ENCODE measurements around the gene TBL3. TPM values are rescaled to one million over a fixed set of nuclear protein-coding genes. Genes with fewer than 3 reads are reported as not detected.

The TBL3 gene
- total and polyA plus RNA-seq, 8 donors: 14.7 to 63.7 (median 21.4) TPM

DNA sequence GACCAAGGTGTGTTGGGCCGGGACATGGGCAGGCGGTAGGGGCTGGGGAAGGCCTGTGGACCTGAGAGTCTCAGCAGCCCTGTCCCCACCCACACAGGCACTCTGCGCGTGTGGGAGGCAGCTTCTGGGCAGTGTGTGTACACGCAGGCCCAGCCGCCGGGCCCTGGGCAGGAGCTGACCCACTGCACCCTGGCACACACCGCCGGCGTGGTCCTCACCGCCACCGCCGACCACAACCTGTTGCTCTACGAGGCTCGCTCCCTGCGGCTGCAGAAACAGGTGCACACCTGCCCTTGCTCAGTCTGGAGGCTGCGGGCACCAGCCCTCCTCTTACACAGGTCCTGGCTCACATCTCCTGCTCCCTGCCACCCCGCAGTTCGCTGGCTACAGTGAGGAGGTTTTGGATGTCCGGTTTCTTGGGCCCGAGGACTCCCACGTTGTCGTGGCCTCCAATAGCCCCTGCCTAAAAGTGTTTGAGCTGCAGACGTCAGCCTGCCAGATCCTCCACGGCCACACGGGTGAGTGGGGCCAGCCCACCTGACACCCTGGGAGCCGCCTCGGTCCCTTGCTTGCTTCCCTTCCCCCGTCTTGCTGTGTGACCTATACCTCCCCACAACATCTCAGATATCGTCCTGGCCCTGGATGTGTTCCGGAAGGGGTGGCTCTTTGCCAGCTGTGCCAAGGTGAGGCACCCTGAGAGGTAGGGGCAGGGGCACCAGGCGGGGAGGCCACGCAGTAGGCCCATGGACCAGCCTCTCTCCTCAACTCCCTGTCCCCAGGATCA, 3.8 kb downstream of the TBL3 start:
- no peak overlapping the region for H3K4me3 ChIP-seq
- 90 to 93% methylated on average over 33 of the region's 33 CpGs for WGBS, 2 donors
- no peaks in the 10 kb centered on the region for H3K9me3 ChIP-seq
- peaks cover 0 to 29% (median 14%) of the 10 kb centered on the region in 3 donors for H3K36me3 ChIP-seq
- intact Hi-C loops (cut with DNase I): no loop called here
- peaks cover 0 to 20% (median 13%) of the 10 kb centered on the region in 3 donors for H3K4me1 ChIP-seq
- no peak overlapping the region for H3K27ac ChIP-seq
- FAIRE-seq (no peak), DNase-seq (peak in 2 of 6 donors; percentile 59 to 73), ATAC-seq (no peak)
- no peaks in the 10 kb centered on the region for H3K27me3 ChIP-seq
- no peak for TF ChIP-seq CTCF (IDR thresholded peaks at IDR 0.05)

DNA sequence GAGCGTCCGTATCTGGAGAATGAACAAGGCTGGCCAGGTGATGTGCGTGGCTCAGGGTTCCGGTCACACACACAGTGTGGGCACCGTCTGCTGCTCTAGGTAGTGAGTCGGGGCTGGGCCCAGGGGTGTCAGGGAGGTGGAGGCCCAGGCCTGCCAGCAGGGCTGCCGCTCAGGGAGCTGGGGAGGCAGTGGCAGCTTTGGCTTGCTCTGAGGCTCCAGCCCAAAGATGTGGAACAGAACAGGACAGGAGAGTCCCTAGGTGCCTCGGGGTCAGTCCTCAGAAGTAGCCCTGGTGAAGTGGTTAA, 4.3 kb downstream of the TBL3 start:
- Histone ChIP-seq H3K27me3 (no peaks in the 10 kb centered on the region), H3K4me1 (peaks cover 0 to 20% (median 10%) of the 10 kb centered on the region in 3 donors), H3K27ac (no peak overlapping the region), H3K36me3 (peaks cover 0 to 29% (median 14%) of the 10 kb centered on the region in 3 donors), H3K9me3 (no peaks in the 10 kb centered on the region), H3K4me3 (no peak overlapping the region)
- intact Hi-C loops (cut with DNase I): no loop called here
- DNase-seq (peak in 1 of 6 donors; percentile 67), ATAC-seq (no peak), FAIRE-seq (no peak)
- 93 to 94% methylated on average over 8 of the region's 8 CpGs for WGBS, 2 donors
- no peak for TF ChIP-seq CTCF (IDR thresholded peaks at IDR 0.05)

GRCh38 chr16:1976951-1977874, 5.4 kb downstream of the TBL3 start:
- ATAC-seq: no peak
- Histone ChIP-seq H3K9me3 (no peaks in the 10 kb centered on the region), H3K4me1 (peaks cover 0 to 20% (median 10%) of the 10 kb centered on the region in 3 donors), H3K36me3 (peaks cover 0 to 29% (median 14%) of the 10 kb centered on the region in 3 donors), H3K27me3 (no peaks in the 10 kb centered on the region), H3K27ac (no peak overlapping the region), H3K4me3 (no peak overlapping the region)
- no peak for TF ChIP-seq CTCF (IDR thresholded peaks at IDR 0.05)
- no peak for FAIRE-seq
- WGBS, 2 donors: 90 to 95% methylated on average over 33 of the region's 33 CpGs
- peak in 2 of 6 donors; percentile 50 to 84 for DNase-seq
- intact Hi-C loops (cut with DNase I): no loop called here

DNA sequence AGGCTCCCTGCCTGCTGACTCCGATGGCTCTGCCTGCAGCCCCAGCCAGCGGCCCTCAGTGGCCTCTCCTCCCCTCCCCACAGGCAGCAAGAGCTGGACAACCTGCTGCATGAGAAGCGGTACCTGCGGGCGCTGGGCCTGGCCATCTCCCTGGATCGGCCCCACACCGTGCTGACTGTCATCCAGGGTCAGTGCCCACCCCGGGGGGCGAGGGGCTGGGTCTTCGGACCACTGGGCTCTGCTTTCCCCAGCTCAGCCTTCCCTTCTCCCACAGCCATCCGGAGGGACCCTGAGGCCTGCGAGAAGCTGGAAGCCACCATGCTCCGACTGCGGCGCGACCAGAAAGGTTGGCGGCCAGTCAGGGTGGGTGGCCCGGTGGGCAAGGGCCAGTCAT, 6.0 kb downstream of the TBL3 start:
- Histone ChIP-seq H3K27me3 (no peaks in the 10 kb centered on the region), H3K27ac (no peak overlapping the region), H3K36me3 (peaks cover 0 to 29% (median 14%) of the 10 kb centered on the region in 3 donors), H3K4me1 (peaks cover 0 to 15% (median 5%) of the 10 kb centered on the region in 3 donors), H3K4me3 (no peak overlapping the region), H3K9me3 (no peaks in the 10 kb centered on the region)
- DNase-seq (peak in 1 of 6 donors; percentile 88), FAIRE-seq (no peak), ATAC-seq (no peak)
- TF ChIP-seq CTCF (IDR thresholded peaks at IDR 0.05): no peak
- intact Hi-C loops (cut with DNase I): no loop called here
- WGBS, 2 donors: 93 to 97% methylated on average over 18 of the region's 18 CpGs
